Esophagus squamous epithelium (tissue), 5 donors: ENCODE data around the gene ZNF846. TPM values are rescaled to one million over a fixed set of nuclear protein-coding genes. Genes with fewer than 3 reads are reported as not detected.

Source experiments
- DNase-seq: peaks from one replicate; lab custom pipeline; 2025; lab: John Stamatoyannopoulos, UW
- H3K27ac ChIP-seq, 4 donors: fragments of 200-600 bp; sonication (generic); one replicate each; pipeline ENCODE4 v1.5.1; 2016 to 2019; ENCODE audit warnings: mild to moderate bottlenecking in 1 of 4
- H3K27me3 ChIP-seq, 4 donors: fragments of 200-600 bp; sonication (generic); 1 replicate in 3 of 4; 2 replicates in 1 of 4; pipeline versions ENCODE4 v1.5.1 to v1.6.0; 2017 to 2021; ENCODE audit warnings: antibody characterized with exemption in 1 of 4
- H3K36me3 ChIP-seq, 3 donors: fragments of 200-600 bp; sonication (generic); one replicate each; pipeline ENCODE4 v1.5.1; 2016 to 2019
- H3K4me1 ChIP-seq, 3 donors: fragments of 200-600 bp; sonication (generic); one replicate each; pipeline ENCODE4 v1.5.1; 2017 to 2019
- H3K4me3 ChIP-seq, 4 donors: fragments of 200-600 bp; sonication (generic); 1 replicate in 3 of 4; 2 replicates in 1 of 4; pipeline ENCODE4 v1.5.1; 2016 to 2019; ENCODE audit warnings: mild to moderate bottlenecking in 2 of 4, moderate library complexity in 1 of 4
- H3K9me3 ChIP-seq, 3 donors: fragments of 200-600 bp; sonication (generic); one replicate each; pipeline ENCODE4 v1.5.1; 2016 to 2019
- CTCF ChIP-seq, 6 experiments: fragments of 450-650 bp in 4 of 6; fragments of 200-600 bp in 2 of 6; sonication (generic) in 2 of 6; IDR thresholded peaks; one replicate each; pipeline ENCODE4 v1.5.1; 2016 to 2019; ENCODE audit warnings: antibody characterized with exemption in 6 of 6, mild to moderate bottlenecking in 4 of 6, moderate library complexity in 4 of 6
- POLR2A ChIP-seq, 4 donors: fragments of 450-650 bp; IDR thresholded peaks; one replicate each; pipeline ENCODE4 v1.6.1; 2017; ENCODE audit warnings: antibody characterized with exemption in 4 of 4, mild to moderate bottlenecking in 4 of 4, moderate library complexity in 3 of 4
- whole genome bisulfite sequencing, 2 donors: methylation state at CpG; one replicate each; pipeline ENCODE4 v1.1.5; 2018; 5-methylcytosine and 5-hydroxymethylcytosine counted together
- intact Hi-C: fragments of 100-400 bp; cut with DNase I; formaldehyde crosslinking; loops from one replicate; pipeline ENCODE4 v1.15.0; 2022
- total RNA-seq, 4 donors: library from RNA; depleted of rRNA; stranded (reverse); fragments of >200 nt; gene quantifications; one replicate each; pipeline ENCODE4 v1.1.0, GENCODE V29; 2016
- donor health status: DM: yes; HTN: yes; CAD: no.

The ZNF846 gene
- total RNA-seq, 4 donors from 2014 or later, result 10.8 to 18.5 (median 13.5) TPM

GRCh38 chr19:9705836-9706235, 62.7 kb downstream of the ZNF846 start:
- intact Hi-C loops, result no loop called here
- H3K4me3 ChIP-seq, result no peak overlapping the region
- peaks cover 0 to 9% (median 3%) of the 10 kb centered on the region in 3 donors for H3K9me3 ChIP-seq
- no peaks in the 10 kb centered on the region for H3K27me3 ChIP-seq
- no peak overlapping the region for H3K27ac ChIP-seq
- peaks cover 4 to 23% (median 8%) of the 10 kb centered on the region in 3 donors for H3K4me1 ChIP-seq
- WGBS, 2 donors, result 87% methylated on average over 5 to 6 of the region's 6 CpGs
- no peaks in the 10 kb centered on the region for H3K36me3 ChIP-seq
- TF ChIP-seq POLR2A (IDR thresholded peaks at IDR 0.05), result no peak
- TF ChIP-seq CTCF (IDR thresholded peaks at IDR 0.05), result no peak
- DNase-seq, result no peak

- TF ChIP-seq POLR2A (IDR thresholded peaks at IDR 0.05), result no peak
- TF ChIP-seq CTCF (IDR thresholded peaks at IDR 0.05), result no peak
- peak overlapping the region; percentile 34 to 83 (median 76) for H3K27ac ChIP-seq
- 30 to 67% methylated on average over 6 of the region's 6 CpGs for WGBS, 2 donors
These were observed 66.4 kb downstream of the ZNF846 start for GRCh38 chr19:9702186-9702585.

More at GRCh38 chr19:9702186-9702585, 66.4 kb downstream of the ZNF846 start:
- H3K27me3 ChIP-seq, result no peaks in the 10 kb centered on the region
- H3K9me3 ChIP-seq, result peaks cover 0 to 23% (median 0%) of the 10 kb centered on the region in 3 donors
- peaks cover 4 to 32% (median 8%) of the 10 kb centered on the region in 3 donors for H3K4me1 ChIP-seq
- no peaks in the 10 kb centered on the region for H3K36me3 ChIP-seq
- intact Hi-C loops, result no loop called here
- no peak for DNase-seq
- no peak overlapping the region for H3K4me3 ChIP-seq

Other genes with a start within 250 kb of the ZNF846 start
- 10 to 100 TPM; 18.5 to 21.7 (median 19.3) TPM for gene ZNF426, start 230.1 kb downstream of the ZNF846 start, total RNA-seq
- 10 to 100 TPM; 23.7 to 48.6 (median 31.1) TPM for gene ZNF121, start 184.2 kb downstream of the ZNF846 start, total RNA-seq
- 10 to 100 TPM; 31.3 to 52.1 (median 40.8) TPM for gene ZNF561, start 147.5 kb downstream of the ZNF846 start, total RNA-seq
- 10 to 100 TPM; 26.3 to 45.6 (median 34.0) TPM for gene ZNF562, start 93.6 kb downstream of the ZNF846 start, total RNA-seq
- 10 to 100 TPM in 3 of 4 donors, 1 to 10 TPM in 1; 6.9 to 20.0 (median 13.7) TPM for gene FBXL12, start 50.3 kb upstream of the ZNF846 start, total RNA-seq
- 100 to 1,000 TPM; 394 to 688 (median 499) TPM for gene UBL5, start 59.2 kb upstream of the ZNF846 start, total RNA-seq
- gene PIN1, start 66.6 kb upstream of the ZNF846 start, total RNA-seq, result 10 to 100 TPM; 61.1 to 77.1 (median 67.6) TPM
- 10 to 100 TPM in 2 of 4 donors, 1 to 10 TPM in 2; 8.6 to 14.6 (median 9.8) TPM for gene OLFM2, start 167.8 kb upstream of the ZNF846 start, total RNA-seq
- gene COL5A3, start 241.8 kb upstream of the ZNF846 start, total RNA-seq, result 1 to 10 TPM; 3.7 to 7.4 (median 5.2) TPM
- gene RDH8, start 244.7 kb upstream of the ZNF846 start, total RNA-seq, result not detected